ENCODE measurements around the gene TSPAN4.

Gene TSPAN4

GRCh38 chr11:875203-875602 lies 32.6 kb downstream of the TSPAN4 start:
- H3K36me3 ChIP-seq (ENCODE audit: control insufficient read depth in 1 of 2, insufficient read depth in 2 of 2, low read length in 2 of 2): peaks cover 0 to 16% of the 10 kb centered on the region in 2 donors
- no peak overlapping the region for H3K9ac ChIP-seq (ENCODE audit: low read depth in 1 of 2, low read length in 2 of 2)
- no peaks in the 10 kb centered on the region for H3K27me3 ChIP-seq (ENCODE audit: control insufficient read depth in 1 of 2, insufficient read depth in 2 of 2, low read length in 2 of 2)
- H3K4me1 ChIP-seq (ENCODE audit: control insufficient read depth in 1 of 2, insufficient read depth in 2 of 2, low read length in 2 of 2): no peaks in the 10 kb centered on the region
- no peak overlapping the region for H3K4me3 ChIP-seq (ENCODE audit: low read depth in 1 of 2, low read length in 2 of 2)
- H3K9me3 ChIP-seq (ENCODE audit: control insufficient read depth in 1 of 2, low read length in 2 of 2): no peaks in the 10 kb centered on the region
- no peak overlapping the region for H3K27ac ChIP-seq (ENCODE audit: low read depth, low read length)

- H3K4me3 ChIP-seq (ENCODE audit: low read depth in 1 of 2, low read length in 2 of 2): no peak overlapping the region
- no peaks in the 10 kb centered on the region for H3K4me1 ChIP-seq (ENCODE audit: control insufficient read depth in 1 of 2, insufficient read depth in 2 of 2, low read length in 2 of 2)
- H3K27ac ChIP-seq (ENCODE audit: low read depth, low read length): no peak overlapping the region
- H3K9me3 ChIP-seq (ENCODE audit: control insufficient read depth in 1 of 2, low read length in 2 of 2): no peaks in the 10 kb centered on the region
- no peak overlapping the region for H3K9ac ChIP-seq (ENCODE audit: low read depth in 1 of 2, low read length in 2 of 2)
- H3K27me3 ChIP-seq (ENCODE audit: control insufficient read depth in 1 of 2, insufficient read depth in 2 of 2, low read length in 2 of 2): no peaks in the 10 kb centered on the region
- H3K36me3 ChIP-seq (ENCODE audit: control insufficient read depth in 1 of 2, insufficient read depth in 2 of 2, low read length in 2 of 2): peaks cover 0 to 22% of the 10 kb centered on the region in 2 donors
Measured at GRCh38 chr11:875769-876301, 33.2 kb downstream of the TSPAN4 start.

- no peaks in the 10 kb centered on the region for H3K9me3 ChIP-seq (ENCODE audit: control insufficient read depth in 1 of 2, low read length in 2 of 2)
- H3K4me1 ChIP-seq (ENCODE audit: control insufficient read depth in 1 of 2, insufficient read depth in 2 of 2, low read length in 2 of 2): no peaks in the 10 kb centered on the region
- peaks cover 0 to 24% of the 10 kb centered on the region in 2 donors for H3K36me3 ChIP-seq (ENCODE audit: control insufficient read depth in 1 of 2, insufficient read depth in 2 of 2, low read length in 2 of 2)
- H3K27me3 ChIP-seq (ENCODE audit: control insufficient read depth in 1 of 2, insufficient read depth in 2 of 2, low read length in 2 of 2): no peaks in the 10 kb centered on the region
- no peak overlapping the region for H3K4me3 ChIP-seq (ENCODE audit: low read depth in 1 of 2, low read length in 2 of 2)
- no peak overlapping the region for H3K27ac ChIP-seq (ENCODE audit: low read depth, low read length)
- H3K9ac ChIP-seq (ENCODE audit: low read depth in 1 of 2, low read length in 2 of 2): no peak overlapping the region
Measured at GRCh38 chr11:876545-876944, 33.9 kb downstream of the TSPAN4 start.

GRCh38 chr11:877565-877964 lies 34.9 kb downstream of the TSPAN4 start:
- Histone ChIP-seq H3K27me3 (ENCODE audit: control insufficient read depth in 1 of 2, insufficient read depth in 2 of 2, low read length in 2 of 2) (no peaks in the 10 kb centered on the region), H3K9ac (ENCODE audit: low read depth in 1 of 2, low read length in 2 of 2) (no peak overlapping the region), H3K4me3 (ENCODE audit: low read depth in 1 of 2, low read length in 2 of 2) (no peak overlapping the region), H3K4me1 (ENCODE audit: control insufficient read depth in 1 of 2, insufficient read depth in 2 of 2, low read length in 2 of 2) (no peaks in the 10 kb centered on the region), H3K36me3 (ENCODE audit: control insufficient read depth in 1 of 2, insufficient read depth in 2 of 2, low read length in 2 of 2) (peaks cover 2 to 24% of the 10 kb centered on the region in 2 donors), H3K9me3 (ENCODE audit: control insufficient read depth in 1 of 2, low read length in 2 of 2) (no peaks in the 10 kb centered on the region), H3K27ac (ENCODE audit: low read depth, low read length) (no peak overlapping the region)

- no peak overlapping the region for H3K4me3 ChIP-seq (ENCODE audit: low read depth in 1 of 2, low read length in 2 of 2)
- peaks cover 12 to 34% of the 10 kb centered on the region in 2 donors for H3K36me3 ChIP-seq (ENCODE audit: control insufficient read depth in 1 of 2, insufficient read depth in 2 of 2, low read length in 2 of 2)
- no peaks in the 10 kb centered on the region for H3K4me1 ChIP-seq (ENCODE audit: control insufficient read depth in 1 of 2, insufficient read depth in 2 of 2, low read length in 2 of 2)
- no peak overlapping the region for H3K9ac ChIP-seq (ENCODE audit: low read depth in 1 of 2, low read length in 2 of 2)
- H3K27ac ChIP-seq (ENCODE audit: low read depth, low read length): no peak overlapping the region
- no peaks in the 10 kb centered on the region for H3K27me3 ChIP-seq (ENCODE audit: control insufficient read depth in 1 of 2, insufficient read depth in 2 of 2, low read length in 2 of 2)
- no peaks in the 10 kb centered on the region for H3K9me3 ChIP-seq (ENCODE audit: control insufficient read depth in 1 of 2, low read length in 2 of 2)
Measured at GRCh38 chr11:880447-880846, 37.8 kb downstream of the TSPAN4 start.

GRCh38 chr11:882596-882995 lies 39.9 kb downstream of the TSPAN4 start:
- H3K9me3 ChIP-seq (ENCODE audit: control insufficient read depth in 1 of 2, low read length in 2 of 2): no peaks in the 10 kb centered on the region
- H3K36me3 ChIP-seq (ENCODE audit: control insufficient read depth in 1 of 2, insufficient read depth in 2 of 2, low read length in 2 of 2): peaks cover 12 to 36% of the 10 kb centered on the region in 2 donors
- no peaks in the 10 kb centered on the region for H3K4me1 ChIP-seq (ENCODE audit: control insufficient read depth in 1 of 2, insufficient read depth in 2 of 2, low read length in 2 of 2)
- H3K4me3 ChIP-seq (ENCODE audit: low read depth in 1 of 2, low read length in 2 of 2): no peak overlapping the region
- H3K27ac ChIP-seq (ENCODE audit: low read depth, low read length): no peak overlapping the region
- no peaks in the 10 kb centered on the region for H3K27me3 ChIP-seq (ENCODE audit: control insufficient read depth in 1 of 2, insufficient read depth in 2 of 2, low read length in 2 of 2)
- no peak overlapping the region for H3K9ac ChIP-seq (ENCODE audit: low read depth in 1 of 2, low read length in 2 of 2)

- Histone ChIP-seq H3K9ac (ENCODE audit: low read depth in 1 of 2, low read length in 2 of 2) (no peak overlapping the region), H3K4me3 (ENCODE audit: low read depth in 1 of 2, low read length in 2 of 2) (no peak overlapping the region), H3K9me3 (ENCODE audit: control insufficient read depth in 1 of 2, low read length in 2 of 2) (no peaks in the 10 kb centered on the region), H3K27me3 (ENCODE audit: control insufficient read depth in 1 of 2, insufficient read depth in 2 of 2, low read length in 2 of 2) (no peaks in the 10 kb centered on the region), H3K4me1 (ENCODE audit: control insufficient read depth in 1 of 2, insufficient read depth in 2 of 2, low read length in 2 of 2) (no peaks in the 10 kb centered on the region), H3K36me3 (ENCODE audit: control insufficient read depth in 1 of 2, insufficient read depth in 2 of 2, low read length in 2 of 2) (peaks cover 12 to 41% of the 10 kb centered on the region in 2 donors), H3K27ac (ENCODE audit: low read depth, low read length) (no peak overlapping the region)
Measured at GRCh38 chr11:883527-883926, 40.9 kb downstream of the TSPAN4 start.

- Histone ChIP-seq H3K9ac (ENCODE audit: low read depth in 1 of 2, low read length in 2 of 2) (no peak overlapping the region), H3K27me3 (ENCODE audit: control insufficient read depth in 1 of 2, insufficient read depth in 2 of 2, low read length in 2 of 2) (no peaks in the 10 kb centered on the region), H3K4me1 (ENCODE audit: control insufficient read depth in 1 of 2, insufficient read depth in 2 of 2, low read length in 2 of 2) (no peaks in the 10 kb centered on the region), H3K9me3 (ENCODE audit: control insufficient read depth in 1 of 2, low read length in 2 of 2) (no peaks in the 10 kb centered on the region), H3K27ac (ENCODE audit: low read depth, low read length) (no peak overlapping the region), H3K36me3 (ENCODE audit: control insufficient read depth in 1 of 2, insufficient read depth in 2 of 2, low read length in 2 of 2) (peaks cover 12 to 36% of the 10 kb centered on the region in 2 donors), H3K4me3 (ENCODE audit: low read depth in 1 of 2, low read length in 2 of 2) (no peak overlapping the region)
Measured at GRCh38 chr11:884578-885070, 42.0 kb downstream of the TSPAN4 start.

- H3K36me3 ChIP-seq (ENCODE audit: control insufficient read depth in 1 of 2, insufficient read depth in 2 of 2, low read length in 2 of 2): peaks cover 12 to 22% of the 10 kb centered on the region in 2 donors
- H3K9ac ChIP-seq (ENCODE audit: low read depth in 1 of 2, low read length in 2 of 2): no peak overlapping the region
- H3K9me3 ChIP-seq (ENCODE audit: control insufficient read depth in 1 of 2, low read length in 2 of 2): no peaks in the 10 kb centered on the region
- no peaks in the 10 kb centered on the region for H3K4me1 ChIP-seq (ENCODE audit: control insufficient read depth in 1 of 2, insufficient read depth in 2 of 2, low read length in 2 of 2)
- H3K4me3 ChIP-seq (ENCODE audit: low read depth in 1 of 2, low read length in 2 of 2): no peak overlapping the region
- H3K27ac ChIP-seq (ENCODE audit: low read depth, low read length): no peak overlapping the region
- H3K27me3 ChIP-seq (ENCODE audit: control insufficient read depth in 1 of 2, insufficient read depth in 2 of 2, low read length in 2 of 2): no peaks in the 10 kb centered on the region
Measured at GRCh38 chr11:886568-886967, 43.9 kb downstream of the TSPAN4 start.

- Histone ChIP-seq H3K4me1 (ENCODE audit: control insufficient read depth in 1 of 2, insufficient read depth in 2 of 2, low read length in 2 of 2) (no peaks in the 10 kb centered on the region), H3K27me3 (ENCODE audit: control insufficient read depth in 1 of 2, insufficient read depth in 2 of 2, low read length in 2 of 2) (no peaks in the 10 kb centered on the region), H3K9ac (ENCODE audit: low read depth in 1 of 2, low read length in 2 of 2) (no peak overlapping the region), H3K4me3 (ENCODE audit: low read depth in 1 of 2, low read length in 2 of 2) (no peak overlapping the region), H3K36me3 (ENCODE audit: control insufficient read depth in 1 of 2, insufficient read depth in 2 of 2, low read length in 2 of 2) (peaks cover 10 to 22% of the 10 kb centered on the region in 2 donors), H3K27ac (ENCODE audit: low read depth, low read length) (no peak overlapping the region), H3K9me3 (ENCODE audit: control insufficient read depth in 1 of 2, low read length in 2 of 2) (no peaks in the 10 kb centered on the region)
Measured at GRCh38 chr11:887589-887988, 44.9 kb downstream of the TSPAN4 start.
